CD4-positive, CD25-positive, alpha-beta regulatory T cell (primary cell): ENCODE results near the gene FREM1. TPM values are rescaled to one million over a fixed set of nuclear protein-coding genes. Genes with fewer than 3 reads are reported as not detected.

Source experiments
- ATAC-seq, 2 donors: fragments of 150-1000 bp; cut with Tn5 transposase; one replicate each; pipeline ENCODE4 v1.10.0; 2021; ENCODE audit warnings: low read depth in 2 of 2, moderate number of reproducible peaks in 2 of 2, moderate library complexity in 1 of 2
- DNase-seq, 3 donors: peaks; one replicate each; pipeline versions ENCODE4 v3.0.0 to v3.0.0-alpha.2; 2012 to 2022; ENCODE audit warnings: mixed read lengths in 1 of 3
- H3K27ac ChIP-seq: one replicate; pipeline ENCODE4 v1.7.0; 2013; ENCODE audit warnings: mild to moderate bottlenecking, low read length; ENCODE audit not compliant: insufficient read depth, poor library complexity, severe bottlenecking
- H3K27me3 ChIP-seq: one replicate; pipeline ENCODE4 v1.7.0; 2013; ENCODE audit warnings: low read length; ENCODE audit not compliant: control insufficient read depth, insufficient read depth
- H3K36me3 ChIP-seq: one replicate; pipeline ENCODE4 v1.7.0; 2013; ENCODE audit warnings: mild to moderate bottlenecking, low read length, moderate library complexity; ENCODE audit not compliant: control insufficient read depth, insufficient read depth
- H3K4me1 ChIP-seq: 2 replicates; pipeline ENCODE4 v1.7.0; 2013; ENCODE audit warnings: mild to moderate bottlenecking, low read length; ENCODE audit not compliant: insufficient read depth, control insufficient read depth, poor library complexity, severe bottlenecking
- H3K4me3 ChIP-seq: one replicate; pipeline ENCODE4 v1.7.0; 2013; ENCODE audit warnings: low read depth, mild to moderate bottlenecking, low read length, moderate library complexity
- H3K9me3 ChIP-seq, 2 experiments: 1 replicate in 1 of 2; 2 replicates in 1 of 2; pipeline ENCODE4 v1.7.0; 2013; ENCODE audit warnings: low read length in 2 of 2, mild to moderate bottlenecking in 1 of 2, moderate library complexity in 1 of 2; ENCODE audit not compliant: control insufficient read depth in 2 of 2
- H3K27ac Mint-ChIP-seq, 3 donors: one replicate each; pipeline ENCODE4 v1.8.0; 2020 to 2022; ENCODE audit warnings: mild to moderate bottlenecking in 3 of 3, mixed read lengths in 3 of 3, moderate library complexity in 2 of 3
- H3K27me3 Mint-ChIP-seq: one replicate; pipeline ENCODE4 v1.8.0; 2022; ENCODE audit warnings: mild to moderate bottlenecking, mixed read lengths
- H3K36me3 Mint-ChIP-seq: one replicate; pipeline ENCODE4 v1.8.0; 2020; ENCODE audit warnings: mixed read lengths
- H3K4me1 Mint-ChIP-seq, 4 donors: one replicate each; pipeline ENCODE4 v1.8.0; 2020 to 2022; ENCODE audit warnings: mixed read lengths in 4 of 4, mild to moderate bottlenecking in 1 of 4
- H3K4me3 Mint-ChIP-seq, 4 donors: one replicate each; pipeline ENCODE4 v1.8.0; 2020 to 2022; ENCODE audit warnings: mild to moderate bottlenecking in 4 of 4, mixed read lengths in 4 of 4, moderate library complexity in 3 of 4
- H3K9me3 Mint-ChIP-seq, 7 donors: one replicate each; pipeline ENCODE4 v1.8.0; 2020 to 2022; ENCODE audit warnings: mixed read lengths in 7 of 7, mild to moderate bottlenecking in 3 of 7, moderate library complexity in 2 of 7
- polyA plus RNA-seq, 4 donors: library from polyadenylated mRNA; unstranded; fragments of 300-500 nt; fragmentation: Illumina TruSeq; gene quantifications; one replicate each; pipeline ENCODE4 v1.2.3, GENCODE V29; 2021
- total RNA-seq: library from RNA; stranded (reverse); gene quantifications from one replicate; pipeline ENCODE4 v1.2.3, GENCODE V29; 2022

Gene FREM1
- total and polyA plus RNA-seq, 5 donors from 2014 or later, result 0.67 TPM; not detected in 4

DNA sequence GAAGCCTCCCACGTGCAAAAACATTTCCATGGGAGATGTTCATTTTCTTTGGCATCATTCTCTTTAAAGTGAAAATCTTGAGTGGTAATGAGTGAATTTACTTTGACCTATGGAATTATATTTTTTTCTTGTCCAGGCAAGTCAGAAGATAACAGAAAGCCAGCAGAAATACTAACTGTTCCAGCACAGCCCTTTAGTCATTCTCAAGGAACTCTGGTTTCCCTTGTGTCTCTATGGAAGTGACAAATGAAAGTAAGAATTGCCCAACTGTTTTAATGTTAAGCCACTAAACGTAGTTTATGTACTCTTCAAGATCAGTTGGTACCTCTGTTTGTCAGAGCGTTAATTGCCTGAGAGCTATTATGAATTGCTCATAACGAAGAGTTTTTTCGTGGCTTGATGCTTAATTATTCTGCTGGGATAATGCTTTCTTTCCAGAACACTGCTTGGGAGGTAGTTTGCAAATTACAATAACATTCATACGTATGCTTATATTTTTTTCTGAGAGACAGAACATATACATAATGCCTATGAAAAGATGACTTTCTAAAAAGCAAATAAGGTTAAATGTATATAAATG, 103.2 kb downstream of the FREM1 start:
- no peaks in the 10 kb centered on the region for H3K27me3 Mint-ChIP-seq
- no peak overlapping the region for H3K4me3 Mint-ChIP-seq
- peaks cover 0 to 5% (median 0%) of the 10 kb centered on the region in 7 donors for H3K9me3 Mint-ChIP-seq
- H3K36me3 Mint-ChIP-seq, result no peaks in the 10 kb centered on the region
- no peak for DNase-seq
- no peak overlapping the region for H3K27ac Mint-ChIP-seq
- H3K9me3 ChIP-seq, result no peaks in the 10 kb centered on the region
- no peak overlapping the region for H3K4me3 ChIP-seq
- ATAC-seq, result no peak
- no peaks in the 10 kb centered on the region for H3K4me1 ChIP-seq
- no peaks in the 10 kb centered on the region for H3K36me3 ChIP-seq
- H3K27me3 ChIP-seq, result no peaks in the 10 kb centered on the region
- H3K4me1 Mint-ChIP-seq, result no peaks in the 10 kb centered on the region
- H3K27ac ChIP-seq, result no peak overlapping the region

DNA sequence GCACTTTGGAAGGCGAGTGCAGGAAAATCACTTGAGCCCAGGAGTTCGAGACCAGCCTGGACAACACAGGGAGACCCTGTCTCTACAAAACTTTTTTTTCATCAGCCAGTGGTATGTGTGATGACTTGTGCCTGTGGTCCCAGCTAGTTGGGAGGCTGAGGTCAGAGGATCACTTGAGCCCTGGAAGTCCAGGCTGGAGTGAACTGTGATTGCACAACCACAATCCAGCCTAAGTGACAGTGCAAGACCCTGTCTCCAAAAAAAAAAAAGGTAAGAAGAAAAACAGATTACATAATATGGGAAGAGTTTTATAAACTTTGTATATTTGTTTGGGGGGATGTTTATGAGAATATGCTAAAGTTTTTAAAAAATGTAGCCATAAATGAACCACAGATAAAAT, 111.2 kb downstream of the FREM1 start:
- Mint-ChIP-seq H3K9me3 (no peaks in the 10 kb centered on the region), H3K27me3 (no peaks in the 10 kb centered on the region), H3K36me3 (no peaks in the 10 kb centered on the region), H3K4me1 (no peaks in the 10 kb centered on the region), H3K4me3 (no peak overlapping the region), H3K27ac (no peak overlapping the region)
- Histone ChIP-seq H3K9me3 (no peaks in the 10 kb centered on the region), H3K4me1 (no peaks in the 10 kb centered on the region), H3K4me3 (no peak overlapping the region), H3K36me3 (no peaks in the 10 kb centered on the region), H3K27ac (no peak overlapping the region), H3K27me3 (no peaks in the 10 kb centered on the region)
- DNase-seq (no peak), ATAC-seq (no peak)

DNA sequence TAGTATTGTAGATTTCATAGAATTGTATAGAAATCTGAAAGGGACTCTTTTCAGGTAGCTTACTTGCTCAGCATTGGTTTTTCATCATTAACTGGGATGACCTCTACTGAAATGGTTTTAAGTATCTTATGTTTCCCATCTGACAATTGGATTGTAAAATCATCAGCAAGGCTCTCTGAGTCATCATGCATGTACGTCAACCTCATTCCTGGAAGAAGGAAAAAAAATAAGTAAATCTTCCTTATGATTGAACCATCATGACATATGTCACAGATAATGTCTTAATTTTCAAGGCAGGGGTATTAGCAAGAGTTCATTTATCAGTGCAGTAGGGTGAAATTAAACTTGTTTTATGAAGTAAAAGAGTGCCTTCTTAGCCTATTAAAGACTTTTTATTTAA, 112.8 kb downstream of the FREM1 start:
- H3K36me3 ChIP-seq, result no peaks in the 10 kb centered on the region
- H3K36me3 Mint-ChIP-seq, result no peaks in the 10 kb centered on the region
- no peak overlapping the region for H3K27ac ChIP-seq
- no peak for ATAC-seq
- no peak overlapping the region for H3K4me3 Mint-ChIP-seq
- no peaks in the 10 kb centered on the region for H3K9me3 Mint-ChIP-seq
- DNase-seq, result no peak
- no peaks in the 10 kb centered on the region for H3K4me1 Mint-ChIP-seq
- H3K4me1 ChIP-seq, result no peaks in the 10 kb centered on the region
- H3K27ac Mint-ChIP-seq, result no peak overlapping the region
- H3K9me3 ChIP-seq, result no peaks in the 10 kb centered on the region
- no peaks in the 10 kb centered on the region for H3K27me3 Mint-ChIP-seq
- no peaks in the 10 kb centered on the region for H3K27me3 ChIP-seq
- no peak overlapping the region for H3K4me3 ChIP-seq

DNA sequence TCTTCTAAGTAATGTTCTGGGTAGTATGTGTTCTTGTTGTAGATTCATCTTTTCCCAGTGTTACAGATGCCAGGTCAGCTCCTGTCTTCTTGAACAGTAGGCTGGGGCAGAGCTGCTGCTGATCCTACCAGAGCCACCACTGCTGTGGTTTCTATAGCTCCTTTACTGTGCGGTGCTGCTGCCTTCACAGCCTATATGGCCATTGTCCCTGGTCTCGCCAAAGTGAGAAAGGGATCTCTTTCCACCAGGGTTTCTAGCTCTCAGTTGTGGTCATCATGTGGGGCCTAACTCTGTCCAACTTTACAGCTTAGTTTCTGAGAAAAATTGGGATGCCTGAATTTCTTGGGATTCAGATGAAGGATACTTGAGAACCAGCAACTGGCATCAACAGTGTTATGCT, 116.8 kb downstream of the FREM1 start:
- no peak for ATAC-seq
- no peaks in the 10 kb centered on the region for H3K4me1 Mint-ChIP-seq
- no peaks in the 10 kb centered on the region for H3K36me3 ChIP-seq
- no peaks in the 10 kb centered on the region for H3K4me1 ChIP-seq
- H3K27me3 ChIP-seq, result no peaks in the 10 kb centered on the region
- DNase-seq, result no peak
- H3K36me3 Mint-ChIP-seq, result no peaks in the 10 kb centered on the region
- H3K4me3 Mint-ChIP-seq, result no peak overlapping the region
- peaks cover 0 to 1% (median 0%) of the 10 kb centered on the region in 7 donors for H3K9me3 Mint-ChIP-seq
- no peak overlapping the region for H3K27ac ChIP-seq
- H3K9me3 ChIP-seq, result no peaks in the 10 kb centered on the region
- H3K4me3 ChIP-seq, result no peak overlapping the region
- no peaks in the 10 kb centered on the region for H3K27me3 Mint-ChIP-seq
- no peak overlapping the region for H3K27ac Mint-ChIP-seq

DNA sequence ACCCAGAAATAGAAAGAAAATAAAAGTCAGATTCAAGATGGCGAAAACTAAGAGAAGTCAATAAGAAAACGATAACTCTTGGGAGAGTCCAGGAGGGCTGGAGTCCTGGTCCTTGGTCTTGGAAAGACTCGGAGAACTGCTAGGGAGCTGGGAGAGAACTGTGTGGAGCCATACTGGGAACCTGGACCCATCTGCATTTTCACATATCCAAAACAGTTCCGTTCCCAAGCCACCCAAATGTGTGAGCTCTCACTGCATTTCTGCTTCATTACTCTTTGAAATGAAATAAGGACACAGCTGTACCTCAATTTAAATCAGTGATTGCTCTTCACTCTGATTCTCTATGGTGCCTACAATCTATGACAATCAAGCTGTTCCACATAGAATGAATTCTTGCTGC, 119.6 kb downstream of the FREM1 start:
- Histone ChIP-seq H3K9me3 (no peaks in the 10 kb centered on the region), H3K27ac (no peak overlapping the region), H3K4me3 (no peak overlapping the region), H3K27me3 (no peaks in the 10 kb centered on the region), H3K36me3 (no peaks in the 10 kb centered on the region), H3K4me1 (no peaks in the 10 kb centered on the region)
- no peak overlapping the region for H3K27ac Mint-ChIP-seq
- DNase-seq, result no peak
- ATAC-seq, result no peak
- peaks cover 0 to 3% (median 0%) of the 10 kb centered on the region in 7 donors for H3K9me3 Mint-ChIP-seq
- H3K4me3 Mint-ChIP-seq, result no peak overlapping the region
- H3K36me3 Mint-ChIP-seq, result no peaks in the 10 kb centered on the region
- H3K4me1 Mint-ChIP-seq, result no peaks in the 10 kb centered on the region
- no peaks in the 10 kb centered on the region for H3K27me3 Mint-ChIP-seq

DNA sequence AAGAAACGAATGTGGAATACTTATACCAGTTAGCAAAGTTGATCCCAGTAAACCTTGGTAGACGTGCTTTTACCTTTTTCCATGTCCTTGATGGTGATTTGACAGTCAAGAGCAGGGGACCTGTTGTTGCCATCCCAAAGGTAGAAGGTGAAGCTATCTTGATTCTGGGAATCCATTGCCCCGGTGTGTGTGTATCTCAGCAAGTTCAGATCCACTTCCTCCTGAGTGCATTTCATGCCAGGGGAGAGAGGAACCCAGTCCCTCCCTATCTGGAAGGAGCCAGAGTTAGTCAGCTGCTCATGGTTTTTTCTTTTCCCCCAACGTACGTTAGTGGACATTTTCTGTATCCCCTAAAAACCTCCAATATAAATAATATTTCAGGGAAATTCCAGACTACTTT, 121.4 kb downstream of the FREM1 start:
- Mint-ChIP-seq H3K4me1 (no peaks in the 10 kb centered on the region), H3K27me3 (no peaks in the 10 kb centered on the region), H3K27ac (no peak overlapping the region)

DNA sequence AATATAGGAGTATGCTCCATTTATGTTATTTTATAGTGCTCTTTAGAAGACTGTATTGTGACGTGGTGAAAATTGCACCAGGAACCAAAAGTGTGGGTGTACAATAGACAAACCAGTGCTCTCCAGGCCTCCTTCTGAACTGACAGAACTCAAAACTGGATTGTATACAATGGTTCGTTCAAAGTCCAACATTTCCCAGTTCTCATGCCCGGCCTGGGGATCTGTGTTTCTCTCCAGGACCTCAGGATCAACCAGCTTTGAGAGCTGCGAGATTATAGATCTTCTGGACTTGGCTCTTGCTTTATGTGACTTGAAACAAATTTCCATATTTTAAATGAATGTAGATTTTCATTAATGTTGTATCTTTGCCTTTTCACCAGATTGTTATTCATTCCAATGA, 126.9 kb downstream of the FREM1 start:
- DNase-seq (no peak), ATAC-seq (no peak)
- Histone ChIP-seq H3K4me1 (no peaks in the 10 kb centered on the region), H3K27ac (no peak overlapping the region), H3K36me3 (no peaks in the 10 kb centered on the region), H3K9me3 (no peaks in the 10 kb centered on the region), H3K4me3 (no peak overlapping the region), H3K27me3 (no peaks in the 10 kb centered on the region)
- no peak overlapping the region for H3K4me3 Mint-ChIP-seq
- H3K27ac Mint-ChIP-seq, result no peak overlapping the region
- H3K4me1 Mint-ChIP-seq, result no peaks in the 10 kb centered on the region
- no peaks in the 10 kb centered on the region for H3K27me3 Mint-ChIP-seq
- peaks cover 0 to 1% (median 0%) of the 10 kb centered on the region in 7 donors for H3K9me3 Mint-ChIP-seq
- H3K36me3 Mint-ChIP-seq, result no peaks in the 10 kb centered on the region

More for the DNA sequence above, 121.4 kb downstream of the FREM1 start:
- no peaks in the 10 kb centered on the region for H3K9me3 ChIP-seq
- H3K36me3 ChIP-seq, result no peaks in the 10 kb centered on the region
- no peaks in the 10 kb centered on the region for H3K36me3 Mint-ChIP-seq
- H3K27me3 ChIP-seq, result no peaks in the 10 kb centered on the region
- ATAC-seq (no peak), DNase-seq (no peak)
- no peak overlapping the region for H3K27ac ChIP-seq
- no peak overlapping the region for H3K4me3 Mint-ChIP-seq
- peaks cover 0 to 3% (median 0%) of the 10 kb centered on the region in 7 donors for H3K9me3 Mint-ChIP-seq
- H3K4me1 ChIP-seq, result no peaks in the 10 kb centered on the region
- H3K4me3 ChIP-seq, result no peak overlapping the region

DNA sequence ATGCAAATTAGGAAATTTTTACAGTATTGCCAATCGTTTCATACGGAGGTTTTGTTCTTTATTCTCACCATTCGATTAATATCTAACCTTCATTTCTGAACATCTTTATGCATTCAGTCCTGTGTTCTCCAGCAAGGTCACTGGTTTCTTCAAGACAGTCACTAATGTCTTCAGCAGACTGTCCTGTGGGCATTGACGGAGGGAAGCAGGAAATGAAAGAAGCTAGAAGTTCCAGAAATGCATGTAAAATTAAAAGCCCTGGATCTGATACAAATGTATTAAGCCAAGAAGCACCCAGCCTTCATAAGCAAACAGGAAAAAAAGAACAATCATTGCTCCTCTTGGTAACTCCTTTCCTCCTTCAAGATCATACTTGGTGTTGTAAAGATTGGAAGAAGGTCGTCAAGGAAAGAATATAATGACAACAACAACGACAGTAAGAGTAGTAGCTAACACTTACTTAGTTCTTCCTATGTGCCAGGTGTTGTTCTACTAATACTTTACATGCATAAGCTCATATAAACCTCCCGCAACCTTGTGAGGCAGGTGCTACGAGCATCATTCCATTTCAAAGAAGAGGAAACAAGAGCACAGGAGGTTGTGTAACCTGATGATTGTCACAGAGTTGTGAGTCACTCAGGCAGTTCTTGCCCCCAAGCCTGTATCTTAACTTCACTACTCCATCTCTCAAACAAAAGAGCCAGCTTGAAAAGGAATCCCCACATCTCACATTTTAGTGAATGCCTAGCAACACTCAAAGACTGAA, 127.8 kb downstream of the FREM1 start:
- Mint-ChIP-seq H3K27ac (no peak overlapping the region), H3K27me3 (no peaks in the 10 kb centered on the region), H3K36me3 (no peaks in the 10 kb centered on the region), H3K9me3 (no peaks in the 10 kb centered on the region), H3K4me1 (no peaks in the 10 kb centered on the region), H3K4me3 (no peak overlapping the region)
- no peaks in the 10 kb centered on the region for H3K4me1 ChIP-seq
- H3K4me3 ChIP-seq, result no peak overlapping the region
- no peak for ATAC-seq
- H3K27ac ChIP-seq, result no peak overlapping the region
- no peaks in the 10 kb centered on the region for H3K36me3 ChIP-seq
- DNase-seq, result no peak
- H3K9me3 ChIP-seq, result no peaks in the 10 kb centered on the region
- no peaks in the 10 kb centered on the region for H3K27me3 ChIP-seq
